Measurements from ENCODE around the gene EIF2A.
"Not testable (repeated sequence)": the region's sequence is repeated elsewhere in the genome, so short reads cannot be mapped to it uniquely, and the experiment has no call there.

EIF2A gene

DNA sequence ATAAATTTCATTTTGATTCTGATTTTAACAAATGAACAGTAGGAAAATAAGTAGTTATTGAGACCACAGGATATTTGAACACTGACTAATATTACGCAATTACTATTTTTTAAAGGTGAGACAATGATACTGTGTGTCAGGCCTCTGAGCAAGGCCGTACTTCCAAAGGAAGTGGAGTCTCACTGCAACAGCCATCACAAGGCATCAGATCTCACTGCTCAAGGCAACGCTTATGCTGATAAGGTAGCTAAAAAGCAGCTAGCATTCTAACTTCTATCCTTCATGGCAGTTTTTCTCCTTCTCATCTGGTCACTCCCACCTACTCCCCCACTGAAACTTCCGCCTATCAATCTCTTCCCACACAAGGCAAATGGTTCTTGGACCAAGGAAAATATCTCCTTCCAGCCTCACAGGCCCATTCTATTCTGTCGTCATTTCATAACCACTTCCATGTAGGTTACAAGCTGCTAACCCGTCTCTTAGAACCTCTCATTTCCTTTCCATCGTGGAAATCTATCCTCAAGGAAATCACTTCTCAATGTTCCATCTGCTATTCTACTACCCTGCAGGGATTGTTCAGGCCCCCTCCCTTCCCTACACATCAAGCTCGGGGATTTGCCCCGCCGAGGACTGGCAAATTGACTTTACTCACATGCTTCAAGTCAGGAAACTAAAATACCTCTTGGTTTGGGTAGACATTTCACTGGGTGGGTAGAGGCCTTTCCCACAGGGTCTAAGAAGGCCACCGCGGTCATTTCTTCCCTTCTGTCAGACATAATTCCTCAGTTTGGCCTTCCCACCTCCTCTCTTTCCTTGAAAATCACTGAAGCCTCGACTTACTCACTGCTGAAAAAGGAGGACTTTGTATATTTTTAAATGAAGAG lies 54.3 kb downstream of the EIF2A start:
- H3K4me3 ChIP-seq (ENCODE audit: low read depth, low read length): not testable (repeated sequence)

- H3K4me3 ChIP-seq (ENCODE audit: low read depth, low read length): peak overlapping the region; percentile 89
Observed at GRCh38 chr3:150602426-150603152, 56.0 kb downstream of the EIF2A start.

DNA sequence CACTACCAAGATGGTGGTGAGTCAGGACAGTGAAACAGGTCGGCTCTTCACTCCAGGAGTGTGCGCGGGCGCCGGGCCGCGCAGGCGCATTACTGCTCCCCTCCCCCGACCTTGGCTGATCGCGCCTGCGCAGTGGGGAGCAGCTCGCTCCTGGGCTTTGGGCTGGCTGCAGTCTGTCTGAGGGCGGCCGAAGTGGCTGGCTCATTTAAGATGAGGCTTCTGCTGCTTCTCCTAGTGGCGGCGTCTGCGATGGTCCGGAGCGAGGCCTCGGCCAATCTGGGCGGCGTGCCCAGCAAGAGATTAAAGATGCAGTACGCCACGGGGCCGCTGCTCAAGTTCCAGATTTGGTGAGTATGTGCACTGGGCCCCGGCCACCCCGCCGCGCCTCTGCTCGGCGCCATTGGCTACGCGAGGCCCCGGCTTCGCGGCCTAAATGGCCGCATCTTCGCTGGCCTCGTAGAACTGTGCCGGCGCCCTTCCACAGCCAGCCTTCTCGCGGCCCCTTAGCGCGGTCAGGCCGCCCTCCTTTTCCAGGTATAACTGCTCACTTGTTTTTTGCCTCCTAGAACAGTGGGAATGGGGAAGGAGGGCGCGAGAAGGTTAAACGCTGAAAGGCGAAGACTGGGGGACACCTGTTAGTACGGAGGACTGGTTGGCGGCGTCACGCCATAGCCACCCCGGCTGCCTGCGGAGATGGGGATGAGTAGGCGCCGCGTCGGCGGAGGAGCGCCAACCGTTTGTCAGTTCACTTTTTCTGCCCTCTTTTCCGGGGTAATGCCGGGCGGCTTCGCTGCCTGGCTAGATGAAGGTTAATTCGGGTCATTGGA lies 56.8 kb downstream of the EIF2A start, which contains the start of gene SELENOT:
Gene SELENOT (plus strand): TSS at position 169 of the 827 bp plus-strand sequence. CDS start 42 bp downstream, at position 211.
- peak within 1 kb of the TSS; percentile 89 for H3K4me3 ChIP-seq (ENCODE audit: low read depth, low read length)

DNA sequence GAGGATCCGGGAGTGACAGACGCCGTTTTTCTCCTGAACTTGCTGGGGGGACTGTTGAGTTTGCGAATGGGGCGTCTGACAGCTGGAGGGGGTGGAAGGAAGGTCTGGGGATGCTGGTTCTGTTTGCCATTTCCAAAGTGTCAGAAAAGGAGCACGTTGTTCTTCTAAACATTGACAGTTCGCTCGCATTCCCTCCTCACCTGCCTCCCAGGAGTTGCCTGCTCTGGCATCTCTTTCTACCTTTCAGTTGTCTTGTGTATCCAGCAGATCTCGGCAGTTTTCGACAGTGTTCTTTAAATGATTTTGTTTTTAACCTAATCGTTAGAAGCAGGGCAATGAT lies 57.4 kb downstream of the EIF2A start:
- H3K4me3 ChIP-seq (ENCODE audit: low read depth, low read length): peak overlapping the region; percentile 89

- H3K4me3 ChIP-seq (ENCODE audit: low read depth, low read length): no peak overlapping the region
Observed at GRCh38 chr3:150605998-150606641, 59.5 kb downstream of the EIF2A start.

- H3K4me3 ChIP-seq (ENCODE audit: low read depth, low read length): no peak overlapping the region
Observed at GRCh38 chr3:150607267-150608065, 60.9 kb downstream of the EIF2A start.

DNA sequence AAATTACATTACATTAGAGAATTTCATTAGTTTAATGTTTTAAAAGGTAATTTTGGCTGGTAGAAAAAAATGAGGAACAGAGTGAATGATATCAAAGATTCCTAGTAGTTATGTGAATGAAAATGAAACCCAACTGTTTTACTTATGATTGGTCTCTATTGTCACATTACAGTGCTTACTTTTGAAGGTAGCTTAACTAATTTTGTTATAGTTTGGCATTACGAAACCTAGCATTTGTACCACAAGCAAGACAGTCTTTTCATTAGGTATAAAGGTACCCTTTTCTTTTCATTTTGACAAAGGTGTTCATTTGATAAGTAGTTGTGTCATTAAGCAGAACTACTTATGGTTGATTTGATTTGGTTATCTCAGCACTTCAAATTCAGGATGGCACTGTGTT lies 63.4 kb downstream of the EIF2A start:
- H3K4me3 ChIP-seq (ENCODE audit: low read depth, low read length): no peak overlapping the region

DNA sequence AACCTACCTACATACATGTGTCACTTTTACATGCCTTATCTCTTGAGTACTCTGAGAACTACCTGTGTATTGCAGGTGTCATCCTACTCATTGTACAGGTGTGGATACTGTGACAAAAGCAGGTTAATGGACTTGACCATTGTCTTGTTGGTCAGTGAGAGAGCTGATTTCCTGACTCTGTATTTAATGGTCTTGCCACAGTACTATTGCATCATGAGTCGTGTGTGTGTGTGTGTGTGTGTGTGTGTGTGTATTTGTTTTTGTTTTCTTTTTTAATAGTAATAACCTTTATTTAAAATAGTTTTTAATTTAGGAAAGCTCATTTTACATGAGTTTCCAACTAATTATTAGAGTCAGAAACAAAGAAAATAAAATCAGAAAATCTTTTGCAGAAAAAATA lies 64.2 kb downstream of the EIF2A start:
- no peak overlapping the region for H3K4me3 ChIP-seq (ENCODE audit: low read depth, low read length)

GRCh38 chr3:150611666-150612065 lies 65.1 kb downstream of the EIF2A start:
- H3K4me3 ChIP-seq (ENCODE audit: low read depth, low read length): no peak overlapping the region

- no peak overlapping the region for H3K4me3 ChIP-seq (ENCODE audit: low read depth, low read length)
Observed at GRCh38 chr3:150612494-150612893, 65.9 kb downstream of the EIF2A start.

- no peak overlapping the region for H3K4me3 ChIP-seq (ENCODE audit: low read depth, low read length)
Observed at GRCh38 chr3:150613034-150613433, 66.4 kb downstream of the EIF2A start.

DNA sequence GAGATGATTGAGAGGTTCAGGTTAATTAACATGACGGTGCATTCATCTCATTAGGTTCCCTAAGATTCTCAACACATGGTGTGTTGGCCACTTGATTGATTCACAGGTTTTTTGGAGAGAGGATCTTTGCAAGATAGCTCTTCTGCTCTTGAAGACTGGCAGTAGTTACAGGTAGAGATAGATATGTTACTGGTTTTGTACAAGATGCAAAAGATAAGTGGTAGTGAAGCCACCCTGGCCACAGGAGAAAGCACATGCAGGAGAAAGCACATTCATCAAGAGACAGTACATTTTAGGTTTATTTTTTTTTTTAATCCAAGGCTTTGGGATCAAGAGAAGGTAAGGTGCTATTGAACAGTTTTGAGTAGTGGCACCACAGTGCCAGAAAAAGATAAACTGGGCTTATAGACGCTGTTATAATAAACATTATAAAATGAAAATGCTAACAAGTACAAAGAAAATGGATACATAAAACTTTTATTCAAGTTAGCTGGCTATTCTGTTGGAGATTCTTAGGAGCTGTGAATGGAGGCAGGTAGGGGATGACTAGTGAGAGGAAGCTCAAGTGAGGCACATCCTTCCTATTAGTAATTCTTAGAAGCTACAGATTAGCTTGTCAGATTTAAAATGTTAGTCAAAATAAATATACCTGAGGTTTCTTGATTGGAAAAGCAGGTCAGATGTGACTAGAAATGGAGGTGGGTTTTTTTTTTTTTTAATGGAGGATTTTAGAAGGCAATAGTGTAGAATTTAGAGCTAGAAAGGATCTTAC lies 67.3 kb downstream of the EIF2A start:
- no peak overlapping the region for H3K4me3 ChIP-seq (ENCODE audit: low read depth, low read length)

DNA sequence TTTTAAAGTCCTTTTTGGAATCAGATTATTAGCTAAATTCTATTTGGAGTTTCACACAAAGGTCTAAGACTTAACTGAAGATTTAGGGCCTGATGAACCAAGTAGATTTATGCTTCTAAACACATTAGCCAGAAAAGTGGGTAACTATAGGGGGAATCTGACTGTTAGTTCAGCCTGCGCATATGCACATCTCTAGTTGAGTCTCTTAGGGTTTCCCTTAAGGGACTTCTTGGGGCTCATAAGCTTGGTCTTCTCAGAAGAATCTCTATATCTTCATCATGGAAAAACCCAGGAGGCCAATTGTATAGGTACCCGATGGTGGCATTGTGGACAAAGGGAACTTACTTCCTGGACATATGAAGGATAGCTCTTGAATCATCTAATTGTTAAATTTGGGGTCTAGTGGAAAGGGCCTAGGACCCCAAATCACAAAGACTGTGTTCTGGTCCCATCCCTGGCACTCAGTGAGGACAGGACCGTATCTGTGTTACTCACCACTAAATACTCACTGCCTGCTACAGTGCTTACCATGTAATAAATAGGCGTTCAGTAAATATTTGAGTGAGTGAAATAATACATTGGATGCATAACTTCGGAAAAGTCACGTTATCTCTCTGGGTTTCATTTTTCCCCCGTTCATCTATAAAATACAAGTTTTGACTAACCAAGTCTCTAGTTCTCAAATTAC lies 73.6 kb downstream of the EIF2A start:
- H3K4me3 ChIP-seq (ENCODE audit: low read depth, low read length): no peak overlapping the region

DNA sequence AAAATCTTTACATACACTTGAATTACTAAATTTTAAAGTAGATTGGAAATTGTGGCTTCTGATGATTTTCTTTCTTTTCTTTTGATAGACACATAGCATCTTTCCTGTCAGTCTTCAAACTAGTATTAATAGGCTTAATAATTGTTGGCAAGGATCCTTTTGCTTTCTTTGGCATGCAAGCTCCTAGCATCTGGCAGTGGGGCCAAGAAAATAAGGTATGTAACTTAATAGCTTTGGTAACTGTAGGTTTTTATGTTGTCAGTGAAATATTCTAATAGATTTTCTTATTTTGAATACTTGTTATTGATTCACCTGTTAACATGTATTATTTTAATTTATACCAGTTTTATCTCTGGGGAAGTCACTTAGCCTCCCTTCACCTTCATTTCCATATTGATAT lies 76.4 kb downstream of the EIF2A start:
- H3K4me3 ChIP-seq (ENCODE audit: low read depth, low read length): not testable (repeated sequence)

DNA sequence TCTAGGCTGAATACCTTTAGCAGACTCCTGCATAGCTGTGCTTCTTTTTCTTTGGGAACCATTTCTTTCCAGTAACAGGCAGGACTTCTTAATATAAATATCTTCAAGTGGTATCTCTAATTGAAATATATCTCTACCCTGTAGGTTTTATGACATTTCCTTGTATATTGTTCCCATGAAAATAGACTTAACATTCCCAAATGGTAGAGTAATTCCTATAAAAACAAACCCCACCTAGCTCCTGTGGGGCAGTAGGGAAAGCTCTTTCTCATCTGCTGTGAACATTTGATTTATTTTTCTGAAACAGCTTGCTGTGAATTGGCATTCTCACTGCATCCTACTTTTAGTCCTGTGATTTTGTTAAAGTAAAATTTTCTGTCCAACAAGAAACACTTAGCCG lies 77.4 kb downstream of the EIF2A start:
- no peak overlapping the region for H3K4me3 ChIP-seq (ENCODE audit: low read depth, low read length)

DNA sequence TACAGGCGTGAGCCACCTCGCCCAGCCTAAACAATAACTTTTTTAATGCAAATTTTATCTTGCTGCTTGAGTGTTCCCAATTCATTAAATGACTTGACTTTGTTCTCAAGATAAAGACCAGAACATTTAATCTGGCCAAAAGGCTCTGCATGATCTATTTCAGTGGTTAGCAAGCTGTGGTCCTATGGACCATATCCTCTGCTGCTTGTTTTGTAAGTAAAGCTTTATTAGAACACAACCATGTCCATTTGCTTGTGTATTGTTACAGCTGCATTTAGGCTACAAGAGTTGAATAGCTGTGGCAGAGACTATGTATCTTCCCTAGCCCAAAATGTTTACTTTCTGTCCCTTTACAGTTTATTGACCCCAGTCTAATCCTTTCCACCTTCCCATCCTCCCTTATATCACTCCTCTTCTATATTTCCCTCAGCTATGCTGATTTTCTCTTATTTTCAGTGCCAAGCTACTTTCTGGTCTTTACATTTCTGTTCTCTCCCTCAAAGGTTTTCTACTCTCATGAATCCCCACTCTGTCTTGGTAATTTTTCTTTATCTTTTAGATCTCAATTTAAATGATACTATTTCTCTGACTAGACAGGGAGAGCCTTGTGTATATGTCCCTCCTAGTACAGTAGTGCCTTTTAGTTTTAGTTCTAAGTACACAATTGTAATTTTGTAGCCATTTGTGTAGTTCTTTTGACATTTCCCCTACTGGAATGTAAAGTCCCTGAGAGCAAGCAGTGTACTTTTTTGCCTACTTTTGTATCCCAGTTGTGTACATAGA lies 79.8 kb downstream of the EIF2A start:
- no peak overlapping the region for H3K4me3 ChIP-seq (ENCODE audit: low read depth, low read length)

- no peak overlapping the region for H3K4me3 ChIP-seq (ENCODE audit: low read depth, low read length)
Observed at GRCh38 chr3:150627557-150627956, 81.0 kb downstream of the EIF2A start.

All from iPS-11a (cell line).